KOPT-K1 (cell line): Measurements from ENCODE around the gene TUBB2B.

Source experiments
- H3K27ac ChIP-seq: fragments of 200-600 bp; sonication (generic); 2 replicates; pipeline ENCODE4 v1.5.1; 2016; ENCODE audit warnings: antibody characterized with exemption, mild to moderate bottlenecking, low read depth, low read length; ENCODE audit not compliant: poor library complexity, severe bottlenecking
- H3K36me3 ChIP-seq: fragments of 200-600 bp; sonication (generic); 2 replicates; pipeline ENCODE4 v1.5.1; 2017; ENCODE audit warnings: antibody characterized with exemption, mild to moderate bottlenecking, low read length, moderate library complexity; ENCODE audit not compliant: insufficient read depth
- H3K9me3 ChIP-seq: fragments of 200-600 bp; sonication (generic); 2 replicates; pipeline ENCODE4 v1.5.1; 2017; ENCODE audit warnings: antibody characterized with exemption, low read length, mild to moderate bottlenecking; ENCODE audit not compliant: insufficient read depth, poor library complexity, severe bottlenecking

The TUBB2B gene

DNA sequence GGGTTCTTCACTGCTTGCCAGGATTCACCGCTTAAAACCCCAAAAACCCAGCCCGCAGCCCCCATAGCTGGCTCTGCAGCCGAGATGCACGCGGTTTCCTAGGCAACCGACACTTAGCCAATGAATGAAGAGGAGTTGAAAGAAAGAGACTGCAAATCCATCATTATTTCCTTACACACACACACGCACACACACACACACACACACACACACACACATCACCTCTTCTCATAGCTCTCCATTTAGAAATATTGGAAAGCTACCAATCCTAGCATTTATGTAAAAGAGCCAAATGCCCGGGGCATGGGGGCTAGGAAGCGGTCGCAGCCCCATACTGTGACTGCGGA, 3.4 kb upstream of the TUBB2B start:
- Histone ChIP-seq H3K36me3 (no peaks in the 10 kb centered on the region), H3K9me3 (no peaks in the 10 kb centered on the region), H3K27ac (no peak overlapping the region)

DNA sequence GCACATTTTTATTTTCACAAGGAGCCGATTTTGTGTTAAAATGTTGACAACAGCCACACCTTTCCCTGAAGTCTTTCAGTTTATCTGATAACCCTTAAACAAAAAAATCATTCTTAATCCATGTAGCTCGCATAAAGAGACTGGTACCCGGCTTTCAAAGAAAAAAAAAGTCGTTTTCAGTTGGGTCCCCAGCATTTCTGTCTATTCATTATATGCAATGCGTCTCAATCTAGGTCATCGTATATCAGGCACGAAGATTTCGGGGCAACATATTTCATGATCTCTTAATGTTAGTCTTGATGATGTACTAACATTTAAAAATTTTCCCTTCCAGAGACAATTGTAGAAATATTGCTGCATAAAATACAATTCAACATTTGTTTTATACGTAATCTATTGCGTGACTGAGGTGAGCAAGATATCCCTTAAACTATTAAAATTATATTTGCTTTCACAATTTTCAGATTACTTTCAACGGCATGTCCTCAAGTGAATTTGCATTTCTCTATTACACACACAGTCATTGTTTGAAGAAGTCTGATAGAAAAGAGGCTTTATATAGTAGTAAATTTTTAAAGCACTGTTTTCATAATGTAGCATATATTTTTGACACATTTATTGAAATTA, 2.9 kb upstream of the TUBB2B start:
- Histone ChIP-seq H3K9me3 (no peaks in the 10 kb centered on the region), H3K36me3 (no peaks in the 10 kb centered on the region), H3K27ac (no peak overlapping the region)

DNA sequence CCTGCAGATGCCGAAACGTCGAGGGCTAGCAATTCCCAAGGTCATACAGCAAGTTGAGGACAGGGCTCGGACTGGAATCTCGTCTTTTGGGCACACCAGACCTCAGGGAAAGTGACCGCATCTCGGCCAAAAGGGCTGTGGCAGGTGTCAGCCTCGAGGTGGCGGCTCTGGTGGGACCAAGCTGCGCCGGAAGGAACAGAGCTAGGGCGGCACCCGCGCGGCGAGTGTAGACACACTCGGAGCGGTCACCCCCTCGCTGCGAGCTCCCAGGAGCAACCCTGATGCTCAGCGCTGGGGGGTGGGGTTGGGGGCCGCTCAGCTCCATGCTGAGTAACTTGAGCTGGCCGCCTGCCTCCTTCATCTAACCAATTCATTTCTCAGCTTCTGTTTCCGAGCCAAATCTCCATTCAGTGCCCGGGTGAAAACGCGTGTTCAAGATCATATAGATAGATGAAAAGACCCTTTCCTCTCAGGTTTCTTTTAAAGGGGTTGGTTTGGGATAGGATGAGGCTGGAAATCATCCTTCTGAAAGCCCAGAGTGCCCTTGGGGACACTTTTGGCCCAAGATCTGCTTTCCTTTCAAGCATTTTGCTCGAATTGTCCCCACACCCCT, 2.2 kb upstream of the TUBB2B start:
- H3K9me3 ChIP-seq = no peaks in the 10 kb centered on the region
- no peaks in the 10 kb centered on the region for H3K36me3 ChIP-seq
- H3K27ac ChIP-seq = no peak overlapping the region

DNA sequence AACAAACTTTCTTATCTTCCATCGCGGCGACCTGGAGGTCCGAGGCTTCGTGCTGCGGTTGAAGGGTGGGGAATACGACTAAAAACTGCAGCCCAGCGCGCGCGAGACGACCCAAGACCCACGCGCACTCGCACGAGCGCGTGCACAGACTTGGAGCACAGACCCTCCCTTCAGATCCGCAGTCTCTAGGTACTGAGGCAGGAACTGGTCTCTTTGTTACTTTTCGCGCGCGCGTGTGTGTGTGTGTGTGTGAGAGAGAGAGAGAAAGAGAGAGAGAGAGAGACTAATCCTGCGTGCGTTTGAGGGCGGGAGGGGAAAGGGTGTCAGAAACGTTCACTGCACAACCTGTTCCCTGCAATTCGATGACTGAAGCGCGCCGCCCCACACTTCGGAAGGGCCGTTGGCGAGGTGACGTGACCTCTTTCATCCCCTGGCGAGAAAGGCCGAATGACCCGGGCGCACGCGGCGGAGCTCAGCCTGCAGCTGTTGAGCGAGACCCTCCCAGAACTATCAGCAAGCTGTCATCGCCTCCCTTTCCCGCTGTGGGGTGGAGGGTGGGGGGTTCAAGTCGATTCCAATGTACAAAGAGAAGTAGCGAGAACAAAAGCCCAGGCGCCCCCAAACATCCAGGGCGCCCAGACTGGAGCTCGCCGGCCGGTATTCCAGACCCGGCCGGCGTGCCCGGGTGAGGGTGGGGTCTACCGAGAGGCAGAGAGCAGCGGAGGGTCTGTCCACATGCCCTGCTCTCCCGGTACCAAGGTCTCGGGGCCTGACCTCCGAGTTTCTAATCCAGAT, 1.5 kb upstream of the TUBB2B start:
- Histone ChIP-seq H3K27ac (no peak overlapping the region), H3K36me3 (no peaks in the 10 kb centered on the region), H3K9me3 (no peaks in the 10 kb centered on the region)

DNA sequence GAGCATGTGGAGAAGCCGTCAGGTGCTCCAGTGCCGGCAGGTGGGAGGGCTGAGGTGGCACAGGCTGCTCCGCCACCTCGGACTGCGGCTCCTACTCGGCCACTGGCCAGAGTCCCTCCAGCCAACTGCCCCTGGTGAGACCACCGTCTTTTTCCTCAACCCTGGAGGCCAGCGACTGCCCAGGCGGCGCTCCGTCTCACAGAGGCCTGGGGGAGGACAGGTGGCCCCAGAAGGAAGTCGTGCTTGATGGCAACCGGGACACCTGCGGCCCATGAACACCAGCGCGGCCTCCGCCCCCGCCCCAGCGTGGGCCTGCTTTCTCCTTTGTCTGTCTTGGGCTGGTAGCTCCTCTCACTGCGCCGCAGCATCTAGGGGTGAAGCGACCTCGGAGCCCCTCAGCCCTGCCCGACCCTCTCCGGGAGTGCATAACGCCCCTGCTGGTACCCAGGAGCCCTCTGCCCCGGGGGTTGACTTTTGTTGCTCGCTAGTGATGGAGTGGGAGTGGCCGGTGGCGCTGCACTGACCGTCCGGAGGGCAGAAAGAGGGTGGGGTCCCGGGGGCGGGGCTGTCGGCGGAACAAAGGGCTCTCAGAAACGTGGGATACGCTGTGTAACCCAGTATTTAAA, 706 bp upstream of the TUBB2B start:
- Histone ChIP-seq H3K27ac (no peak overlapping the region), H3K9me3 (no peaks in the 10 kb centered on the region)

DNA sequence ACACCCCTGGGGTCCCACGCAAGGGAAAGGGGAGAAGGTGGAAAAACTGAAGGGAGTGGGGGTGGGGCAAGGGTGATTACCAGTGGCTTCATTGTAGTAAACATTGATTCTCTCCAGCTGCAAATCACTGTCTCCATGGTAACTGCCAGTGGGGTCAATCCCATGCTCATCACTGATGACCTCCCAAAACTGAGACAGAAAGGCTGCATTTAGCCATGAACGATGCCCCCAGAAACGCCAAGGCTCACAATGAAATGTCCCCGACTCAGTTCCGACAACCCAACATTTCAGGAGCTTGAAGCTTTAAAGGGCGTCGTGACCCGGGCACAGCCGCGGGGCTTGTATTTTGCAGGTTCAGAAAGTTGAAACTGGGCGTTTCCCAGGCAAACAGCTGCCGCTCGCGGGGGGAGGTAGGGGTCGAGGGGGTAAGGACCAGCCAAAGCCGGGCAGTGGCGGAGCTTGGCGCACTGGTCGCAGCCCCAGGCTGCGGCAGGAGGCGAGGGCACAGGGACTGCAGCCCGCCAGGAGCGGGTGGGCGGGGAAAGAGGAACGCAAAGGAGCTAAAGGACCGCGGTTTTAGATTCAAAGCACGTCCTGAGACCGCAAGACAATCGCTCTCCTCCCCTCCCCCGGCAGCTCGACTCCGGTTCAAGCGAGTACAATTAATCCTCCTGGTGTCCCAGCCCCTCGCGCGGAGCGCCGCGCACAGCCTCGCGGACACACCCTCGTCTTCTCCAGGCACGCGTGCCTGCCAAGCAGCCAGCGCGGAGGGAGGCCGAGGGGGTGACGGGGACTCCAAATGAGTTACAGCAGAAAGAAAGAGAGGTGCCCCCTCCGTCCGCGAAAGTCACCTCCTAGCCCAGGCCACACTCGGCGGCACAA, 731 bp downstream of the TUBB2B start:
- no peaks in the 10 kb centered on the region for H3K36me3 ChIP-seq
- no peaks in the 10 kb centered on the region for H3K9me3 ChIP-seq
- no peak overlapping the region for H3K27ac ChIP-seq

More for the DNA sequence above, 706 bp upstream of the TUBB2B start:
- H3K36me3 ChIP-seq = no peaks in the 10 kb centered on the region

DNA sequence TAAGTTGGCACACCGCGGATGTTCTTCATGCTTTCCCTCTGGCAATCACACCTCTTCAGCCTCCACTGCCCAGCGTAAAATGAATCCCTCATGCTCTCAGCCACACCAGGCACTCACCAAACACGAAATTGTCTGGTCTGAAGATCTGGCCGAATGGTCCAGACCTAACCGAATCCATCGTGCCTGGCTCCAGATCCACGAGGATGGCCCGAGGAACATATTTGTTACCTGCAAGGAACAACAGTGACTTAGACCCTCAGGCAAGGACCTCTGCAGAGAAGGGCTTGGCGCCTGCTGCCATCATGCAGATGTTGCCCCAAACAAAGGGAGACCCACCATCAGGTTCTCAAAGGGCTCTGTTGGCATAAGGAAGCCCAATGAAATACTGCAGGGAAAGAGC, 1.4 kb downstream of the TUBB2B start:
- Histone ChIP-seq H3K27ac (no peak overlapping the region), H3K9me3 (no peaks in the 10 kb centered on the region), H3K36me3 (no peaks in the 10 kb centered on the region)

DNA sequence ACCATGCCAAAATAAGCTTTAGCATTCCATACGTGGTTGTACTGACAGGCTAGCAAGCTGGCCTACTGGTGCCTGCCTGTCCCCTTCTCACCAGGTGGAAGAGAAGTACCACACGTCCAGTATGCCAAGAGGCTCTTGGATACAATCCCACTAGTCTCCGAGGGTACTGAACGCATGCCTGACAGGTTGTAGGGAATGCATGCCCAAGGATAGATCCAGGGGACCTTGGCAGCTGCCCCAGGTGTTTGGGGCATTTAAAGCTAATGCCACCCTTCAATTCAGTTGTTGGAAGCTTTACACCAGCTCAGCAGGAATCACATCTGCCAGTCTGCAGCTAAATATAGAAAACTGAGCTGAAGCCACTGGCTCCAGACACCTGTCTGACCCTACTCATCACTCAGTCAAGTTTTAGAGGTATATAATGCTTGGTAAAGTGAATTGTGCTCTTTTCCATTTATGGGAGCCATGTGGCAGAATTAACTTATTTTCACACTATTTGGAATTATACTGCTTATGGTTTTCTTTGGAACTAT, 4.9 kb downstream of the TUBB2B start:
- Histone ChIP-seq H3K36me3 (no peaks in the 10 kb centered on the region), H3K9me3 (no peaks in the 10 kb centered on the region), H3K27ac (no peak overlapping the region)

DNA sequence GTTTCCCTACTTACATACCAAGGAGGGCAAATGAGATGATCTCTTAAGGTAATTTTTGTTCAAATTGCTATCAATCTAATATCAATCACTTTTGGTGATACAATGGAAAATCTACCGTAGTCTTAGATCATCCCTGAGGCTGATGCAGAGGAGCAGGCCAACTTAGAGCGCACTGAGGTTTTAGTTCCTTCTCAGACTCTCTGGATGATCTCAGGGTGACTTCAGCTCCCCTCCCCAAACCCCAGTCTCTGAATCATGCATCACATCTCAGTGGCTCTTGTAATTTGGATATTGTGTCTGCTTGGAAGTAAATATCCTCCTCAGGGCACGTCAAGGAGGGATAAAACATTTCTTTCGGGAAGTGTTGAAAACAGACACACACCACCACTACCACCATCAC, 5.9 kb downstream of the TUBB2B start:
- H3K36me3 ChIP-seq = no peaks in the 10 kb centered on the region

DNA sequence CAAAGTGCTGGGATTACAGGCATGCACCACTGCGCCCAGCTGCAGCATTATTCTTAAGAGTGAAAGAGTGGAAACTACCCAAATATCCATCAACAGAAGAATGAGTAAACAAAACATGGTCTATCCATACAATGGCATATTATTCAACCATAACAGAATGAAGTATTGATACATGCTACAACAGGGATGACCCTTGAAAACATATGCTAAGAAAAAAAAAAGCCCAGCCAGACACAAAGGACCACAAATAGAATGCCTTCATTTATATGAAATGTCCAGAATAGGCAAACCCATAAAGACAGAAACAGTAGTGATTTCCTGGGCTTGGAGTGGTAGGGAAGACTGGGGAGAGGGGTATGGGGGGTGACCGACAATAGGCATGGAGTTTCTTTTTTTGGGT, 7.1 kb downstream of the TUBB2B start:
- H3K9me3 ChIP-seq = no peaks in the 10 kb centered on the region
- H3K36me3 ChIP-seq = no peaks in the 10 kb centered on the region
- no peak overlapping the region for H3K27ac ChIP-seq

More for the DNA sequence above, 5.9 kb downstream of the TUBB2B start:
- Histone ChIP-seq H3K9me3 (no peaks in the 10 kb centered on the region), H3K27ac (no peak overlapping the region)

DNA sequence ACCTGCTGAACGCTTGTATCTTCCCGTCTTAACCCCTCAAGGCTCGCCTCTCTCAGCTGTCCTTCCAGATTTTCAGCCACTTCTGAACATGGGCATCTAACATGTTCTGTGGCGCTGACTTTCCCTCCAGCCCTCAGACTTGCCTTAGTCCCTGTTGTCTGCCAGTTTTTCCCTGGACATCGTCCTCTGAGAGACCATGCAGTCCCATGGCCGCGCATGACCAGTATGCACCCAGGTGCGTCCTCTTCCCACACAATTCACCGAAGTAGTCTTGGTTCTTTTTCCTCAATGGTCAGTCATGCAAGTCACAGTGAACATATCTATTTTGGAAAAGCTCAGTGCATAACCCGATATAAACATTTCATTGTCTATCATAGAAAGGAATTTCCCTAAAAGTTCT, 9.2 kb downstream of the TUBB2B start:
- Histone ChIP-seq H3K9me3 (no peaks in the 10 kb centered on the region), H3K36me3 (no peaks in the 10 kb centered on the region), H3K27ac (no peak overlapping the region)

DNA sequence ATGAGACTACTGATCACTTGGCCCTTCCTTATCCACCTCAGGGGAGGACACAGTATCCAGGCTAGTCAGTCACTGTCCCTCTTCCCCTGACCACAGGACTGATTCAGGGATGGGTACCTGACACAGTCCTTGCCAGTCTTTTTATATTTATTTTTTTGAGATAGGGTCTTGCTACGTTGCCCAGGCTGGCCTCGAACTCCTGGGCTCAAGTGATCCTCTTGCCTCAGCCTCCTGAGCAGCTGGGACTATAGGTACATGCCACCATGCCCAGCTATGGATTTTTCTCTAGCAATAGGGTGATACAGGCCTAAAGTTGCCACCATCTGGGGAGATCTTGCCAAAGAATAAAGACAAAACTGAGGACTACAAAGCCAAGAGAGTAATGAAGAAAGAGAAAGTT, 10.2 kb downstream of the TUBB2B start:
- Histone ChIP-seq H3K27ac (no peak overlapping the region), H3K9me3 (no peaks in the 10 kb centered on the region), H3K36me3 (no peaks in the 10 kb centered on the region)

DNA sequence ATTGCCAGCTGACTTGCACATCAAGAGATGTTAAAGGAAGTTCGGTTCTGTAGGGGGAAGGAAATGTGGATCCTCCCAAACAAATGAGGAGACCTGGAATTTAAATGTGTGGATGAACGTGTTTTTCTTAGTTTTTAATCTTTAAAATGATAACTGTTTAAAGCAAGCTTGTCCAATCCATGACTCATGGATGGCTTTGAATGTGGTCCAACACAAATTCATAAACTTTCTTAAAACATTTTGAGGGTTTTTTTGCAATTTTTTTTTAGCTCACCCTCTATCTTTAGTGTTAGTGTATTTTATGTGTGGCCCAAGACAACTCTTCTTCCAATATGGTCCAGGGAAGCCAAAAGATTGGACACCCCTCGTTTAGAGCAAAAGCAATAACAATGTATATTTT, 12.6 kb downstream of the TUBB2B start:
- Histone ChIP-seq H3K36me3 (no peaks in the 10 kb centered on the region), H3K27ac (no peak overlapping the region), H3K9me3 (no peaks in the 10 kb centered on the region)

DNA sequence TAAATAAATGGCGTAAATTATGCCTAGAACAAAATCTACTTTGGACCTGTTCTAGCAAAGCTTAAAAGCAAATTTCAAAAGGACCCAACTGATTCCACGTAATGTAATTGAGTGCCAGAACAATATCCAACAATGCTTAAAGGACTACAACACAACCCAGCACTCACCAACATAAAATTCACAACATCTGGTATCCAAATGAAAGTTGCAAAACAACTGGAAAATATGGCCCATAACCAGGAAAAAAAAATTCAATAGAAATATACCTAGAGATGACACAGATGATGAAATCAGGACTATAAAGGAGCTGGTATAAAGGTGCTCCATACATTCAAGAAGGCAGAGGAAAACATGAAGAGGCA, 14.1 kb downstream of the TUBB2B start:
- H3K27ac ChIP-seq = no peak overlapping the region
- no peaks in the 10 kb centered on the region for H3K9me3 ChIP-seq
- H3K36me3 ChIP-seq = no peaks in the 10 kb centered on the region
